Epithelial cell of esophagus (primary cell): ENCODE results near the gene TRIM24.

Experiments
- DNase-seq: peaks from one replicate; pipeline ENCODE4 v3.0.0; 2010; ENCODE audit warnings: low read depth
- H3K4me3 ChIP-seq: 2 replicates; pipeline ENCODE4 v1.5.1; 2011; ENCODE audit warnings: mild to moderate bottlenecking, low read length, control low read depth
- TF ChIP-seq, protein P1 (sequence below): IDR thresholded peaks from 2 replicates; pipeline ENCODE4 v1.5.1; 2011; ENCODE audit warnings: low read depth, mild to moderate bottlenecking, low read length, control low read depth, inconsistent platforms; ENCODE audit not compliant: insufficient read depth; ENCODE audit errors: missing control alignments

TRIM24 gene

DNA sequence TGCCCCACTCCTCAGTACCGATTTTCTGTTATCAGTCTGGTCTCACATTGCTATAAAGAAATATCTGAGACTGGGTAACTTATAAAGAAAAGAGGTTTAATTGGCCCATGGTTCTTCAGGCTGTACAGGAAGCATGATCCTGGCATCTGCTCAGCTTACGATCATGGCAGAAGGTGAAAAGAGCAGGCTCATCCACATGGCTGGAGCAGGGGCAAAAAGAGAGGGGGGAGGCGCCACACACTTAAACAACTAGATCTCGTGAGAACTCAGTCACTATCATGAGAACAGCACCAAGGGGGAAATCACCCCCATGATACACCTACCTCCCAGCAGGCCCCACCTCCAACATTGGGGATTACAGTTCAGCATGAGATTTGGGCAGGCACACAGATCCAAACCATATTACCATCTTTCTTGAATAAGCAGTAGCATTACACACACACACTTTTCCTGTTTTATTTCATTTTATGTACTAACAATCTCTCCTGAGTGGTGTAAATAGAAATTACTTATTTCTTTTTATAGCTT lies 53.3 kb downstream of the TRIM24 start:
- TF ChIP-seq, protein P1, sequence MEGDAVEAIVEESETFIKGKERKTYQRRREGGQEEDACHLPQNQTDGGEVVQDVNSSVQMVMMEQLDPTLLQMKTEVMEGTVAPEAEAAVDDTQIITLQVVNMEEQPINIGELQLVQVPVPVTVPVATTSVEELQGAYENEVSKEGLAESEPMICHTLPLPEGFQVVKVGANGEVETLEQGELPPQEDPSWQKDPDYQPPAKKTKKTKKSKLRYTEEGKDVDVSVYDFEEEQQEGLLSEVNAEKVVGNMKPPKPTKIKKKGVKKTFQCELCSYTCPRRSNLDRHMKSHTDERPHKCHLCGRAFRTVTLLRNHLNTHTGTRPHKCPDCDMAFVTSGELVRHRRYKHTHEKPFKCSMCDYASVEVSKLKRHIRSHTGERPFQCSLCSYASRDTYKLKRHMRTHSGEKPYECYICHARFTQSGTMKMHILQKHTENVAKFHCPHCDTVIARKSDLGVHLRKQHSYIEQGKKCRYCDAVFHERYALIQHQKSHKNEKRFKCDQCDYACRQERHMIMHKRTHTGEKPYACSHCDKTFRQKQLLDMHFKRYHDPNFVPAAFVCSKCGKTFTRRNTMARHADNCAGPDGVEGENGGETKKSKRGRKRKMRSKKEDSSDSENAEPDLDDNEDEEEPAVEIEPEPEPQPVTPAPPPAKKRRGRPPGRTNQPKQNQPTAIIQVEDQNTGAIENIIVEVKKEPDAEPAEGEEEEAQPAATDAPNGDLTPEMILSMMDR: no peak
- no peak for DNase-seq
- no peak overlapping the region for H3K4me3 ChIP-seq

DNA sequence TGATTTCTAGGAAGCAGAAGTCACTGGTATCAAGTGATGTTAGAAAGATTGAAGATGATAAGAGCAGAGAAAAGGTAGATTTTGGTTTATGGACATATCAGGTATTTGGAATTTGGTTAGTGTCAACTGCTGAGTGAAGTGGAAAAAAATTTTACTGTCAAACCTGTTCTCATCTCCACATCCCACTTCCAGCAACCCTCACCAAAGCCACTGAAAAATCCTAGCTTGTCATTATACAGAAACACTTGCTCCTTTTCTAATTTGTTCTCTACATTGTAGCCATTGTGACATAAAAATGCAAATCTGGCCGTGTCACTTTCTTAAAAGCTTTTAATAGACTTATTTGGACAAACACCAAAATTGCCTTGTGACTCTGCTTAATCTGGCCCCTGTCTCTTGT lies 54.0 kb downstream of the TRIM24 start:
- no peak for DNase-seq
- TF ChIP-seq, protein P1: no peak
- no peak overlapping the region for H3K4me3 ChIP-seq

DNA sequence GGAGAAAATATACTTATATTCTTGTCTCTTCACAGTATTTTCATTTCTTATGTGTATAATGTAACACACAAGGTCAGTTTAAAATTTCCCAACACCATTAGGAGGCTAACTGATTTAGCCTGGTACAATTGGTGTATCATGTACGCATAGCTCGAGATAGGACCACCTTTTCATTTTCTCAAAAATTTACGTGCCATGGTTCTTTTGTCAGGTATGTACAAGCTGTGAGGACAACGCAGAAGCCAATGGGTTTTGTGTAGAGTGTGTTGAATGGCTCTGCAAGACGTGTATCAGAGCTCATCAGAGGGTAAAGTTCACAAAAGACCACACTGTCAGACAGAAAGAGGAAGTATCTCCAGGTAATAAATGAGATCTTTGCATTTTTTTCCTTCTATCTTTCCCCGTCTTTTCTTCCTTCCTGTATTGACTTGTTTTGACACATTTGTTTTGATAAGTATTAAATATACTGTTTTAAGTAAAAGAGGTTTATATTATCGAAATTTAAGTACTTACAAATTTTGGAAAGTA lies 55.0 kb downstream of the TRIM24 start:
- H3K4me3 ChIP-seq: no peak overlapping the region
- no peak for DNase-seq
- TF ChIP-seq, protein P1: no peak

DNA sequence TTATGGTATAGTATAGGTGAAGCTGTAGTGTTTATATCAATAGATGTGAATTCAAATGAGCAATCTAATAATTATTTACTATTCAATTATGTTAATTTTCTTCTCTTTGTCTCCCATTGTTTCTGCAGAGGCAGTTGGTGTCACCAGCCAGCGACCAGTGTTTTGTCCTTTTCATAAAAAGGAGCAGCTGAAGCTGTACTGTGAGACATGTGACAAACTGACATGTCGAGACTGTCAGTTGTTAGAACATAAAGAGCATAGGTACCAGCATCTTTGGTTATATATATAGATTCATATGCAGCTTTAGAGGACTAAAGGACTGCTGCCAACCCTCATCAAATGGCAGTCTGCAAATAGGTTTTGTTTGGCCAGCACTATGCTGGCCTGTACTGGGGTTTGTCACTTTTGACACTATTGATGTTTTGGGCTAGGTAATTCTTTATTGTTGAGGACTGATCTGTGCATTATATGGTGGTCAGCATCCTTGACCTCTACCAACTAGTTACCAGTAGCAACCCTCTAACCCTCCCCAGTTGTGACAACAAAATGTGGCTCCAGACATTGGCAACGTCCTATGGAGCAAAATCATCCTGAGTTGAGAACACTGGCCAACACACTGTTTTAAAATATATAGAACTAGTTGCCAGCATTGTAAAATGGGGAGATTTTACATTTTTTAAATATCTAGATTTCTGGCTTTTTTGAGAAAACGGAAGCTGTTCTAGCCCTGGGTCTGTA lies 59.2 kb downstream of the TRIM24 start:
- TF ChIP-seq, protein P1: no peak
- H3K4me3 ChIP-seq: no peak overlapping the region
- no peak for DNase-seq

DNA sequence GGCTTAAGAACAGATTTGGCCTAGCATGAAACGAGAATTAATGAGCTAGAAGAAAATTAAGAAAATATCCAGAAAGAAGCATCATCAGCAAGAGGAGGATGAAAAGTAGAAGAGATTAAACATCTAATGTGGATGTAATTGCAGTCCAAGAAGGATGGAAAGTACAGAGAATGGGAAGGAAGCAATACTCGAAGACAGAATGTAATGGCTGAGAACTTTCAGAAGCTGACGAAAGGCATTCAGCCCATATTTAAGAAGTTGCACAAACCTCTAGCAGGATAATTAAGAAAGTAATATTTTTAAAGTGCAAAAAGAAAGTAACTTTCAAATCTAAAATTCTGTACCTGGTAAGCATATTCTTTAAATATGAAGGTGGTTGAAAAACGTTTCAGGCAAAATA lies 60.7 kb downstream of the TRIM24 start:
- DNase-seq: no peak
- TF ChIP-seq, protein P1: no peak
- H3K4me3 ChIP-seq: no peak overlapping the region

DNA sequence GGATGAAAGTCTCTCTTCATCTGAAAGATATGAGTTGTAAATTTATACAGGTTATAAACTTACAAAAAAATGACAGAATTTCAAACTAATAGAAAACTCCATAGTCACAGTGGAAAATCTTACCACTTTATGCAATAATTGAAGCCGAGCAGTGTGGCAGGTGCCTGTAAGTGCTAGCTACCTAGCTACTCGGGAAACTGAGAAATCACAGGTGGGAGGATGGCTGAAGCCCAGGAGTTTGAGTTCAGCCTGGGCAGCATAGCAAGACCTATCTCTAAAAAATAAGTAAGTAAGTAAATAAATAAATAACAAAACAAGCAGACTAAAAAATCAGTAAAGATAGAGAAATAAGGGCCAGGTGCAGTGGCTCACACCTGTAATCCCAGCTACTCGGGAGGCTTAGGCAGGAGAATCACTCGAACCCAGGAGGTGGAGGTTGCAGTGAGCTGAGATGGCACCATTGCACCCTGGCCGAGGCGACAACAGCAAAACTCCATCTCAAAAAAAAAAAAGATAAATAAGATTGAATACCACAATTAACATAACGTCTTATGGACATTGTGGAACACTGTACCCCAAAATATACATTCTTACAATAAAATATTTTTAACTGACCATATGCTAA lies 61.9 kb downstream of the TRIM24 start:
- DNase-seq: no peak
- TF ChIP-seq, protein P1: no peak
- H3K4me3 ChIP-seq: no peak overlapping the region
